ENCODE data around the gene C1orf198. TPM values are rescaled to one million over a fixed set of nuclear protein-coding genes. Genes with fewer than 3 reads are reported as not detected.

The C1orf198 gene
- polyA plus RNA-seq, 1 of the 3 experiments (the other 2 are of a cell fraction), result 12.3 TPM

- H3K27me3 ChIP-seq (ENCODE audit: insufficient read depth), result no peaks in the 10 kb centered on the region
- no peak overlapping the region for H3K9ac ChIP-seq
- no peak overlapping the region for H3K4me2 ChIP-seq
- H3F3A ChIP-seq (replicated peaks; ENCODE audit: insufficient read depth), result no peaks in the 10 kb centered on the region
- TF ChIP-seq FOSL2 (IDR thresholded peaks at IDR 0.05; ENCODE audit: borderline replicate concordance, low read depth) (no peak), REST (IDR thresholded peaks at IDR 0.05; ENCODE audit: low read depth, low read length) (no peak), ELF1 (IDR thresholded peaks at IDR 0.05) (no peak)
- H3K9me3 ChIP-seq, result no peaks in the 10 kb centered on the region
- no peak overlapping the region for H3K27ac ChIP-seq (ENCODE audit: low read depth in 2 of 2, low read length in 1 of 2)
- ChIA-PET POLR2A (interaction anchor here (0.6 kb wide), 1 partner anchor 658 kb away, joined by 3 read pairs; no protein-coding TSS in a partner anchor), CTCF (interaction anchor here (0.6 to 3.2 kb wide), 23 partner anchors 9 to 428 kb away, joined by 3 to 29 read pairs (median 4); no protein-coding TSS in a partner anchor)
- no peak overlapping the region for H3K4me3 ChIP-seq (ENCODE audit: low read depth in 2 of 2, low read length in 1 of 2)
- 62% methylated on average over 4 of the region's 5 CpGs for WGBS (ENCODE audit: low lambda C conversion rate)
- no peaks in the 10 kb centered on the region for H3K79me2 ChIP-seq (ENCODE audit: insufficient read depth)
- H2AFZ ChIP-seq (ENCODE audit: low read depth), result no peak overlapping the region
- H3K36me3 ChIP-seq (replicated peaks in 1 of 2; ENCODE audit: control insufficient read depth in 1 of 2, insufficient read depth in 2 of 2, low read length in 1 of 2), result no peaks in the 10 kb centered on the region
- no peaks in the 10 kb centered on the region for H3K4me1 ChIP-seq (ENCODE audit: control insufficient read depth in 1 of 2, insufficient read depth in 2 of 2, low read depth in 1 of 2, low read length in 1 of 2)
- H4K20me1 ChIP-seq (ENCODE audit: insufficient read depth), result no peaks in the 10 kb centered on the region
- no peaks in the 10 kb centered on the region for H3K9me2 ChIP-seq
- no peak for DNase-seq
These were observed 69.8 kb downstream of the C1orf198 start for GRCh38 chr1:230798491-230798890.

- peak; percentile 55 for DNase-seq
- no peaks in the 10 kb centered on the region for H3K9me3 ChIP-seq
- H3K9ac ChIP-seq, result no peak overlapping the region
- no peaks in the 10 kb centered on the region for H3F3A ChIP-seq (replicated peaks; ENCODE audit: insufficient read depth)
- POLR2A ChIA-PET, result no interaction called here
- H4K20me1 ChIP-seq (ENCODE audit: insufficient read depth), result no peaks in the 10 kb centered on the region
- H3K4me1 ChIP-seq (ENCODE audit: control insufficient read depth in 1 of 2, insufficient read depth in 2 of 2, low read depth in 1 of 2, low read length in 1 of 2), result no peaks in the 10 kb centered on the region
- no peaks in the 10 kb centered on the region for H3K79me2 ChIP-seq (ENCODE audit: insufficient read depth)
- TF ChIP-seq SIN3A (IDR thresholded peaks at IDR 0.05; ENCODE audit: borderline replicate concordance, low read depth, low read length) (no peak), TCF12 (IDR thresholded peaks at IDR 0.05) (no peak), RAD21 (IDR thresholded peaks at IDR 0.05; ENCODE audit: low read length) (peak; percentile 82), RXRA (IDR thresholded peaks at IDR 0.05; ENCODE audit: borderline replicate concordance, low read depth) (no peak), CTCF (IDR thresholded peaks at IDR 0.05) (peak; percentile 74), RCOR1 (IDR thresholded peaks at IDR 0.05; ENCODE audit: low read length) (no peak), FOXJ3 (CRISPR knock-in tag; IDR thresholded peaks at IDR 0.05) (no peak), TEAD4 (IDR thresholded peaks at IDR 0.05; ENCODE audit: borderline replicate concordance, insufficient read depth) (no peak), ELF1 (IDR thresholded peaks at IDR 0.05) (no peak), USF2 (IDR thresholded peaks at IDR 0.05; ENCODE audit: borderline replicate concordance, low read depth, low read length) (no peak), PBX3 (IDR thresholded peaks at IDR 0.05) (no peak), NRF1 (IDR thresholded peaks at IDR 0.05; ENCODE audit: low read depth, low read length) (no peak), MEF2A (IDR thresholded peaks at IDR 0.05; ENCODE audit: borderline replicate concordance, low read depth) (no peak), SMC3 (IDR thresholded peaks at IDR 0.05; ENCODE audit: low read depth, low read length) (peak; percentile 93), FOSL2 (IDR thresholded peaks at IDR 0.05; ENCODE audit: borderline replicate concordance, low read depth) (no peak)
- H3K36me3 ChIP-seq (replicated peaks in 1 of 2; ENCODE audit: control insufficient read depth in 1 of 2, insufficient read depth in 2 of 2, low read length in 1 of 2), result no peaks in the 10 kb centered on the region
- CTCF ChIA-PET, result interaction anchor here (0.6 to 3.2 kb wide), 28 partner anchors 8 to 428 kb away, joined by 3 to 29 read pairs (median 3); no protein-coding TSS in a partner anchor
- H3K27ac ChIP-seq (ENCODE audit: low read depth in 2 of 2, low read length in 1 of 2), result no peak overlapping the region
- no peaks in the 10 kb centered on the region for H3K9me2 ChIP-seq
- H3K27me3 ChIP-seq (ENCODE audit: insufficient read depth), result no peaks in the 10 kb centered on the region
- H3K4me3 ChIP-seq (ENCODE audit: low read depth in 2 of 2, low read length in 1 of 2), result no peak overlapping the region; a peak in 1 of 4 replicates
- 66% methylated on average over 6 of the region's 7 CpGs for WGBS (ENCODE audit: low lambda C conversion rate)
- no peak overlapping the region for H3K4me2 ChIP-seq
- no peak overlapping the region for H2AFZ ChIP-seq (ENCODE audit: low read depth)
These were observed 70.4 kb downstream of the C1orf198 start for GRCh38 chr1:230797942-230798365.
